H1 (cell line): ENCODE data around the gene FTL. TPM values are rescaled to one million over a fixed set of nuclear protein-coding genes. Genes with fewer than 3 reads are reported as not detected.

Source experiments
- CHD7 ChIP-seq: fragments of 300-600 bp; sonication (generic); IDR thresholded peaks from 2 replicates; pipeline ENCODE4 v1.7.1; 2012; ENCODE audit warnings: low read length, moderate library complexity, mild to moderate bottlenecking, inconsistent platforms; ENCODE audit not compliant: insufficient replicate concordance
- CTBP2 ChIP-seq: IDR thresholded peaks from 2 replicates; pipeline ENCODE4 v1.7.0; 2011; ENCODE audit warnings: borderline replicate concordance, mild to moderate bottlenecking, moderate library complexity, mixed read lengths, low read length; ENCODE audit not compliant: insufficient read depth, insufficient read length
- POLR2AphosphoS5 ChIP-seq: IDR thresholded peaks from 2 replicates; pipeline ENCODE4 v1.6.1; 2011; ENCODE audit warnings: low read depth, low read length
- RXRA ChIP-seq: IDR thresholded peaks from 2 replicates; pipeline ENCODE4 v1.6.1; 2011; ENCODE audit warnings: low read depth, mild to moderate bottlenecking, low read length, moderate library complexity; ENCODE audit not compliant: insufficient read depth
- TEAD4 ChIP-seq: IDR thresholded peaks from 2 replicates; pipeline ENCODE4 v1.6.1; 2012; ENCODE audit warnings: low read depth, low read length, inconsistent platforms, mixed read lengths
- ZNF274 ChIP-seq: IDR thresholded peaks from 2 replicates; pipeline ENCODE4 v1.7.0; 2012; ENCODE audit warnings: low read length, borderline replicate concordance; ENCODE audit errors: extremely low read depth
- polyA plus RNA-seq, 7 experiments: library from polyadenylated mRNA; depleted of rRNA in 3 of 7; stranded (reverse) in 5 of 7; unstranded in 2 of 7; fragments of >200 nt in 5 of 7; fragments of 200-250 nt in 2 of 7; gene quantifications; 1 replicate in 5 of 7; 2 replicates in 1 of 7; 4 replicates in 1 of 7; pipeline versions ENCODE4 v1.2.1 to v1.2.3, GENCODE V29; 2011 to 2013; ENCODE audit warnings: missing spikeins in 2 of 7, mixed read lengths in 2 of 7
- total RNA-seq: library from RNA; stranded (reverse); fragmentation: NEBNext Ultra II Directional; extraction: Animal tissue kit (Norgen Biotek cat#: 25700); gene quantifications from 2 replicates; pipeline ENCODE4 v1.2.1, GENCODE V29; 2021

FTL gene
- total and polyA plus RNA-seq, 2 of the 8 experiments (the other 6 are each of a cell fraction or from before 2014, with no cell fraction given) = 1,751 to 2,427 TPM

GRCh38 chr19:48961051-48961649, 4.0 kb upstream of the FTL start (continued):
- no peak for TF ChIP-seq CHD7
- TF ChIP-seq TEAD4 = no peak
- 0 out of 2 replicates have a peak, but pooled peaks have one; percentile 14 for TF ChIP-seq POLR2AphosphoS5
- no peak for TF ChIP-seq CTBP2
- TF ChIP-seq ZNF274 = no peak
- 0 out of 2 replicates have a peak, but pooled peaks have one; percentile 63 for TF ChIP-seq RXRA
